B cell (primary cell): ENCODE measurements around the gene OR10H4.

Source experiments
- CTCF ChIP-seq: fragments of 200-600 bp; IDR thresholded peaks from one replicate; pipeline ENCODE4 v1.8.0; 2022; ENCODE audit warnings: antibody characterized with exemption, mild to moderate bottlenecking
- EZH2 ChIP-seq: IDR thresholded peaks from 2 replicates; pipeline ENCODE4 v1.6.1; 2012; ENCODE audit warnings: borderline replicate concordance, low read depth, mild to moderate bottlenecking, moderate library complexity, low read length; ENCODE audit not compliant: insufficient read depth, poor library complexity, severe bottlenecking

- TF ChIP-seq CTCF (no peak), EZH2 (no peak)
Observed at GRCh38 chr19:15992014-15992413, 43.2 kb downstream of the OR10H4 start.
